ENCODE measurements around the gene DLEC1.
A peak's percentile ranks its signal among the peaks of the same experiment; 100 is the strongest.

DLEC1 gene

GRCh38 chr3:38022301-38022700 is 16.7 kb upstream of the DLEC1 start:
- no peak overlapping the region for H3K27ac ChIP-seq
- no peak for TF ChIP-seq CTCF (conservative IDR thresholded peaks at IDR 0.05)

GRCh38 chr3:38022896-38023709 is 15.9 kb upstream of the DLEC1 start:
- TF ChIP-seq CTCF (conservative IDR thresholded peaks at IDR 0.05), result no peak
- peak overlapping the region; percentile 77 for H3K27ac ChIP-seq

- TF ChIP-seq CTCF (conservative IDR thresholded peaks at IDR 0.05), result no peak
- H3K27ac ChIP-seq, result no peak overlapping the region
These were observed 12.2 kb upstream of the DLEC1 start for GRCh38 chr3:38026856-38027255.

GRCh38 chr3:38027466-38028465 is 11.2 kb upstream of the DLEC1 start:
- no peak overlapping the region for H3K27ac ChIP-seq
- no peak for TF ChIP-seq CTCF (conservative IDR thresholded peaks at IDR 0.05)

- TF ChIP-seq CTCF (conservative IDR thresholded peaks at IDR 0.05), result no peak
- no peak overlapping the region for H3K27ac ChIP-seq
These were observed 10.2 kb upstream of the DLEC1 start for GRCh38 chr3:38028621-38029361.

- TF ChIP-seq CTCF (conservative IDR thresholded peaks at IDR 0.05), result no peak
- no peak within 1 kb of the TSS for H3K27ac ChIP-seq
These were observed 9.4 kb upstream of the DLEC1 start, which contains the start of gene PLCD1 for GRCh38 chr3:38029400-38030125. TSS of gene PLCD1 (minus strand) at chr3:38029642. CDS start at chr3:38029539, 103 bp downstream.

Measured in VCaP (cell line).